ENCODE measurements around the gene MDH1B.

DNA sequence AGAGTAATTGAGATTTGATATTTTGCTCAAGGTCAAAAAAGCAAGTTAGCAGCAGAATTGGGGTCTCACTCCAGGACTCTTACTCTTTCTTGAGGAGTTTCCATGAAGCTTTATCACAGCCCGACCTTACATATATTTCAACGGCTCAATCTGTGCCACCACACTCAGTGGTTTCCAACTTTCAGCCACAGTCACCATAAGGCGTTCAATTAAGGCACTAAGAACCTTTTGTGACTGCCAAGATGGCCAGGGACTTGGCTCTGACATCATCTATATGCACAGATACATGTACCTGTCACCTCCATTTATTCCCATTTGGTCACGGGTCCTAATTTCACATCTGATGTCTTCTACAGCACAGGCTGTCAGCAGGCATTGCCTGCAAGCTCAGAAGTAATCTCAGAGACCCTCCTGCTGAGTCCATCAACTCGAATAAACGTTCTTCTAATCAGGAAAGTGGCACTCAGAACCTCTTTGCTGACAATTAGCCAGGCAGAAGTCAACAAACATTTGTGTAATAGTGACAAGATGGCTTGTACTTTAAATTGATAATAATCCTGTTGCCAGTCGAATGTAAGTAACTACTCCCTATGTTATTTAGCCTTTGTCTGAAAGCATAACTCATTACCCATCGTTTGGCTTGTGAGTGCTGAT, 63.0 kb downstream of the MDH1B start:
- TF ChIP-seq, protein P1, sequence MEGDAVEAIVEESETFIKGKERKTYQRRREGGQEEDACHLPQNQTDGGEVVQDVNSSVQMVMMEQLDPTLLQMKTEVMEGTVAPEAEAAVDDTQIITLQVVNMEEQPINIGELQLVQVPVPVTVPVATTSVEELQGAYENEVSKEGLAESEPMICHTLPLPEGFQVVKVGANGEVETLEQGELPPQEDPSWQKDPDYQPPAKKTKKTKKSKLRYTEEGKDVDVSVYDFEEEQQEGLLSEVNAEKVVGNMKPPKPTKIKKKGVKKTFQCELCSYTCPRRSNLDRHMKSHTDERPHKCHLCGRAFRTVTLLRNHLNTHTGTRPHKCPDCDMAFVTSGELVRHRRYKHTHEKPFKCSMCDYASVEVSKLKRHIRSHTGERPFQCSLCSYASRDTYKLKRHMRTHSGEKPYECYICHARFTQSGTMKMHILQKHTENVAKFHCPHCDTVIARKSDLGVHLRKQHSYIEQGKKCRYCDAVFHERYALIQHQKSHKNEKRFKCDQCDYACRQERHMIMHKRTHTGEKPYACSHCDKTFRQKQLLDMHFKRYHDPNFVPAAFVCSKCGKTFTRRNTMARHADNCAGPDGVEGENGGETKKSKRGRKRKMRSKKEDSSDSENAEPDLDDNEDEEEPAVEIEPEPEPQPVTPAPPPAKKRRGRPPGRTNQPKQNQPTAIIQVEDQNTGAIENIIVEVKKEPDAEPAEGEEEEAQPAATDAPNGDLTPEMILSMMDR (IDR thresholded peaks at IDR 0.05 in 4 of 5, conservative IDR thresholded peaks at IDR 0.05 in 1 of 5), result no peak
- TF ChIP-seq POLR2A (IDR thresholded peaks at IDR 0.05), result no peak

Measured in gastrocnemius medialis (tissue), 4 donors.